SK-N-SH treated with all-trans-retinoic acid at 6 μM for 48 hours (cell line): Measurements from ENCODE around the gene ASAP2.

ENCODE experiments used
- ATAC-seq: fragments of 200-7000 bp; cut with Tn5 transposase; 3 replicates; pipeline ENCODE4 v1.9.1; 2020; ENCODE audit warnings: mild to moderate bottlenecking, moderate library complexity
- BACH2 ChIP-seq: fragments of 250-450 bp; sonication (Bioruptor Pico); IDR thresholded peaks from 2 replicates; pipeline ENCODE4 v1.9.0; 2021; ENCODE audit warnings: mild to moderate bottlenecking, borderline replicate concordance
- CREB5 ChIP-seq: fragments of 250-450 bp; sonication (Bioruptor Pico); IDR thresholded peaks from 2 replicates; pipeline ENCODE4 v1.5.1; 2020; ENCODE audit warnings: low read depth, mild to moderate bottlenecking, moderate library complexity
- CSRNP3 ChIP-seq: fragments of 250-450 bp; sonication (Bioruptor Pico); IDR thresholded peaks from 2 replicates; pipeline ENCODE4 v1.5.1; 2021; ENCODE audit warnings: mild to moderate bottlenecking, moderate library complexity
- ESRRG ChIP-seq: fragments of 250-450 bp; sonication (Bioruptor Pico); IDR thresholded peaks from 2 replicates; pipeline ENCODE4 v1.6.1; 2021; ENCODE audit warnings: mild to moderate bottlenecking
- GLIS3 ChIP-seq: fragments of 250-450 bp; sonication (Bioruptor Pico); IDR thresholded peaks from 2 replicates; pipeline ENCODE4 v1.5.0; 2020; ENCODE audit warnings: mild to moderate bottlenecking, moderate library complexity
- ISL1 ChIP-seq: fragments of 250-450 bp; sonication (Bioruptor Pico); IDR thresholded peaks from 2 replicates; pipeline ENCODE4 v2.1.2; 2022; ENCODE audit warnings: mild to moderate bottlenecking, moderate library complexity
- OSR1 ChIP-seq: fragments of 250-450 bp; sonication (Bioruptor Pico); IDR thresholded peaks from 2 replicates; pipeline ENCODE4 v1.8.0; 2022; ENCODE audit warnings: moderate library complexity, mild to moderate bottlenecking, inconsistent platforms
- PATZ1 ChIP-seq: fragments of 250-450 bp; sonication (Bioruptor Pico); IDR thresholded peaks from 2 replicates; pipeline ENCODE4 v1.8.0; 2020; ENCODE audit warnings: mild to moderate bottlenecking, moderate library complexity, borderline replicate concordance
- POU6F1 ChIP-seq: fragments of 250-450 bp; sonication (Bioruptor Pico); IDR thresholded peaks from 2 replicates; pipeline ENCODE4 v1.8.0; 2021; ENCODE audit warnings: low read depth, mild to moderate bottlenecking, moderate library complexity, borderline replicate concordance
- PPARA ChIP-seq: fragments of 250-450 bp; sonication (Bioruptor Pico); IDR thresholded peaks from 2 replicates; pipeline ENCODE4 v1.5.0; 2020; ENCODE audit warnings: mild to moderate bottlenecking, borderline replicate concordance
- RARB ChIP-seq: fragments of 250-450 bp; sonication (Bioruptor Pico); IDR thresholded peaks from 2 replicates; pipeline ENCODE4 v1.8.0; 2021; ENCODE audit warnings: mild to moderate bottlenecking, moderate library complexity
- SNAI2 ChIP-seq: fragments of 250-450 bp; sonication (Bioruptor Pico); IDR thresholded peaks from 2 replicates; pipeline ENCODE4 v1.5.0; 2020; ENCODE audit warnings: mild to moderate bottlenecking, moderate library complexity
- TCF4 ChIP-seq: fragments of 250-450 bp; sonication (Bioruptor Pico); IDR thresholded peaks from 2 replicates; pipeline ENCODE4 v1.8.0; 2021; ENCODE audit warnings: mild to moderate bottlenecking, moderate library complexity, borderline replicate concordance
- TSHZ2 ChIP-seq: fragments of 250-450 bp; sonication (Bioruptor Pico); IDR thresholded peaks from 2 replicates; pipeline ENCODE4 v1.5.0; 2020; ENCODE audit warnings: mild to moderate bottlenecking, moderate library complexity
- ZC3H10 ChIP-seq: fragments of 250-450 bp; sonication (Bioruptor Pico); IDR thresholded peaks from 2 replicates; pipeline ENCODE4 v1.5.1; 2021; ENCODE audit warnings: mild to moderate bottlenecking, moderate library complexity
- ZFP3 ChIP-seq: fragments of 250-450 bp; sonication (Bioruptor Pico); IDR thresholded peaks from 2 replicates; pipeline ENCODE4 v1.5.0; 2020; ENCODE audit warnings: mild to moderate bottlenecking, moderate library complexity
- ZFP30 ChIP-seq: fragments of 450-650 bp; formaldehyde crosslinking; IDR thresholded peaks from 2 replicates; pipeline ENCODE4 v1.5.0; 2022; ENCODE audit warnings: mild to moderate bottlenecking, moderate library complexity
- ZNF565 ChIP-seq: fragments of 450-650 bp; formaldehyde crosslinking; conservative IDR thresholded peaks from 2 replicates; pipeline ENCODE4 v1.5.0; 2020; ENCODE audit warnings: low read depth, mild to moderate bottlenecking, moderate library complexity
- ZNF70 ChIP-seq: fragments of 450-650 bp; formaldehyde crosslinking; IDR thresholded peaks from 2 replicates; pipeline ENCODE4 v1.5.0; 2020; ENCODE audit warnings: mild to moderate bottlenecking, moderate library complexity
- ZNF8 ChIP-seq: fragments of 450-650 bp; formaldehyde crosslinking; IDR thresholded peaks from 2 replicates; pipeline ENCODE4 v1.5.0; 2020; ENCODE audit warnings: mild to moderate bottlenecking, moderate library complexity

ASAP2 gene

GRCh38 chr2:9212661-9213411 lies 6.2 kb downstream of the ASAP2 start:
- TF ChIP-seq ZNF565 (CRISPR knock-in tag) (no peak), ISL1 (no peak), SNAI2 (no peak), PPARA (CRISPR knock-in tag) (no peak)
- no peak; the same call in 2 of the 3 replicates for ATAC-seq

- no peak for TF ChIP-seq ESRRG (CRISPR knock-in tag)
- no peak for TF ChIP-seq PPARA (CRISPR knock-in tag)
- no peak for TF ChIP-seq ZC3H10 (CRISPR knock-in tag)
- TF ChIP-seq TSHZ2 (CRISPR knock-in tag), result no peak
- TF ChIP-seq ISL1, result no peak
- TF ChIP-seq POU6F1, result no peak
- TF ChIP-seq ZNF8 (CRISPR knock-in tag), result no peak
- ATAC-seq, result peak; percentile 12
These were observed 7.0 kb downstream of the ASAP2 start for GRCh38 chr2:9213477-9214051.

- ATAC-seq, result peak; percentile 16
These were observed 8.3 kb downstream of the ASAP2 start for GRCh38 chr2:9214873-9215272.

More at GRCh38 chr2:9214873-9215272, 8.3 kb downstream of the ASAP2 start:
- TF ChIP-seq BACH2 (CRISPR knock-in tag), result no peak
- no peak for TF ChIP-seq ZFP3 (CRISPR knock-in tag)
- TF ChIP-seq TSHZ2 (CRISPR knock-in tag), result no peak
- TF ChIP-seq ZNF70, result no peak
- TF ChIP-seq GLIS3 (CRISPR knock-in tag), result no peak
- no peak for TF ChIP-seq PPARA (CRISPR knock-in tag)
- no peak for TF ChIP-seq ZFP30 (CRISPR knock-in tag)
- no peak for TF ChIP-seq ISL1
- TF ChIP-seq ZC3H10 (CRISPR knock-in tag), result no peak
- TF ChIP-seq CREB5 (CRISPR knock-in tag), result no peak
- no peak for TF ChIP-seq ZNF565 (CRISPR knock-in tag)
- no peak for TF ChIP-seq SNAI2
- no peak for TF ChIP-seq OSR1 (CRISPR knock-in tag)
- no peak for TF ChIP-seq TCF4 (CRISPR knock-in tag)
- TF ChIP-seq RARB (CRISPR knock-in tag), result no peak
- TF ChIP-seq CSRNP3 (CRISPR knock-in tag), result no peak
- no peak for TF ChIP-seq ZNF8 (CRISPR knock-in tag)
- TF ChIP-seq PATZ1 (CRISPR knock-in tag), result no peak
- TF ChIP-seq POU6F1, result no peak
